ENCODE data around the gene RXRA.

- TF ChIP-seq CTCF (IDR thresholded peaks at IDR 0.05) (no peak), ZFX (IDR thresholded peaks at IDR 0.05; ENCODE audit: borderline replicate concordance) (no peak)
These were observed 30.5 kb downstream of the RXRA start for GRCh38 chr9:134356496-134357470.

All from 22Rv1 (cell line).